ENCODE measurements around the gene RIBC1.
"Not testable (repeated sequence)": the region's sequence is repeated elsewhere in the genome, so short reads cannot be mapped to it uniquely, and the experiment has no call there.

Gene RIBC1

DNA sequence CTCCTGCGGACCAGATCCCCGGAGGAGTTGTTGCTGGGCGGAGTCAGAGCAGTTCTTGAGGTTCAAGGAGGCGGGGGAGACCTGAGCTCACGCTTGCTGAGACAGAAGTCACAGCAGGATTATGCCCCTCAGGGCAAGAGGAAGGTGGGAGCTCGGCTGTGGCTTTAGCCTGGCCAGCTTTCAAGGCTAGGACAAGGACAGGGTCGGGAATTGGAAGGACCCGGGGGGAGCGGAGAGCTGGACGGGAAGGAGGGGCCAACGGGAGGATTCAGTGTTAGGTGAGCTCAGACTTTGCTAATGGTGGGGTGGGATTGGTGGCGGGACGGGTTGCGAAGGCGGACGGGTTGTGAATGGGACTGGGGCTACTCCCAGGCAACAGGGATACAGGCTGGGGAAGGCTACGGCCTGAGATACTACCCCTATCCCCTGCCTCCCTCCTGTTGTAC is at the start of gene RIBC1:
Gene RIBC1 (plus strand): TSS at position 13 of the 446 bp plus-strand sequence. CDS start 3,404 bp downstream, outside the sequence.
- in situ Hi-C loops (cut with HindIII; ENCODE audit: low pct_ligation_motif_present, low pct_unique_long_range_greater_than_20kb, low sequenced_read_pairs) = no loop called here

GRCh38 chrX:53373307-53373706 is 49.4 kb upstream of the RIBC1 start:
- in situ Hi-C loops (cut with HindIII; ENCODE audit: low pct_ligation_motif_present, low pct_unique_long_range_greater_than_20kb, low sequenced_read_pairs) = no loop called here
- no peak for DNase-seq

More for the DNA sequence above, at the start of gene RIBC1:
- DNase-seq = no peak

DNA sequence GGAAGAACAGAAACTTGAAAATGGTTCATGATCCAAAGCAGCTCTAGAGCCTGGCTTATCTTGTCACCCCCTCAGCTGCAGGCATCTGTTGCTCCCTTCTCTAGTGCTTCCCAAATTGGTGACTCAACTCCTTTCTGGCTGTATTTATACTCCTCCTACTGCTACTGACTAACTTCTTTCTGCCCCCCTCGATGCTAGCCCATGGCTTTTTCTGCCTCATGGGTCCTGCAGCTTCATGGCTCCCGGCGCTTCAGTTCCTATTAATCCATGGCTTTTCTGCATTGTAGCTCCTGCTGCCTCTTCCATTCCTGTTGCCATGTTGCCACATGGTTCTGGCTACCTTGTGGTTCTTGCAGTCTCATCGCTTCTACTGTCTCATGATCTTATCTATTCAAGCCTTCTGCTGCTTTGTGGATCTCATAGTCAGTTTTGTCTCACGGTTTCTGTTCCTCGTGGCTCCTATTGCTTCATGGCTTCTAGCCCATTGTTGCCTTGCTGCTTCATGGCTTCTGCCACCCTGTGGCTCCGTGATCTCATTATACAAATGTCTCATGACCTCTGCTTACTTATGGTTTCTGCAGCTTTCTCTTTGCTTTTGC is 48.4 kb upstream of the RIBC1 start:
- DNase-seq = peak; percentile 1
- in situ Hi-C loops (cut with HindIII; ENCODE audit: low pct_ligation_motif_present, low pct_unique_long_range_greater_than_20kb, low sequenced_read_pairs) = no loop called here

DNA sequence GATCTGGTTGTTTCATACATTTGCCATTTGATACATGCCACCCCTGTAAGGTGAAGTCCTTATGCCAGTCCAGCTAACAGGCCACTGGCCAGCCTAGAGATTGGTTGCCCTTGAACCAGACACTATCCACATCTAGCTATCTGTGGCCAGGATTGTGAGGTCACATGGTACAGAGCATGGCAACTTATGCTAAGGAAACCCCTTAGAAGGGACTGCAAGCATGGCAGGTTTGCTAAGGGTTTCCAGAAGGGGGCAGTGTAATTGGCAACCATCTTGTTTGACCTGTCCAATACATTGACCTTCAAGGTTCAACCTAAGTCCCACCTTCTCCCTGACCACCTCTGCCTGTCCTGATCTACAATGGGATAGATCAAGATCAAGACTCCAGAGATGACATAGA is 47.8 kb upstream of the RIBC1 start:
- in situ Hi-C loops (cut with HindIII; ENCODE audit: low pct_ligation_motif_present, low pct_unique_long_range_greater_than_20kb, low sequenced_read_pairs) = no loop called here
- DNase-seq = no peak

DNA sequence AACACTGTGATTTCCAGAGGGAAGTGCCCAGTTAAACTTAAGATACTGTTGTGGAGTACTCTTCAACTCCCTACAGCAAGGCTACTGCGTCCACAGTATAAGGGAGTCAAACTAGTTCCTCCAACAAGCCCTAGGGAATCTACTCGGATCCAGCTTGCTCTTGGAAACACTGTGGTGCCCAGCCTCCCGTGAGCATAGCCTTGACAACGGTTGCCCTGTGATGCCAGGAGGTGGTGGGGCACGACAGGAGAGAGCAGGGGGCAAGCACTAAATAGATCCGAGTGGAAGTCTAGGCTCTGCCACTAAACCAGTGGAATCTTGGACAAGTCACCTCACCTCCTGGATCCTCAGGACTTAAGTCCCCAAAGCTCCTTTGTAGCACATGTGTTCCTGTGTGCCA is 45.8 kb upstream of the RIBC1 start:
- in situ Hi-C loops (cut with HindIII; ENCODE audit: low pct_ligation_motif_present, low pct_unique_long_range_greater_than_20kb, low sequenced_read_pairs) = no loop called here
- DNase-seq = no peak

- no peak for DNase-seq
- in situ Hi-C loops (cut with HindIII; ENCODE audit: low pct_ligation_motif_present, low pct_unique_long_range_greater_than_20kb, low sequenced_read_pairs) = no loop called here
These were observed 45.2 kb upstream of the RIBC1 start for GRCh38 chrX:53377464-53377863.

DNA sequence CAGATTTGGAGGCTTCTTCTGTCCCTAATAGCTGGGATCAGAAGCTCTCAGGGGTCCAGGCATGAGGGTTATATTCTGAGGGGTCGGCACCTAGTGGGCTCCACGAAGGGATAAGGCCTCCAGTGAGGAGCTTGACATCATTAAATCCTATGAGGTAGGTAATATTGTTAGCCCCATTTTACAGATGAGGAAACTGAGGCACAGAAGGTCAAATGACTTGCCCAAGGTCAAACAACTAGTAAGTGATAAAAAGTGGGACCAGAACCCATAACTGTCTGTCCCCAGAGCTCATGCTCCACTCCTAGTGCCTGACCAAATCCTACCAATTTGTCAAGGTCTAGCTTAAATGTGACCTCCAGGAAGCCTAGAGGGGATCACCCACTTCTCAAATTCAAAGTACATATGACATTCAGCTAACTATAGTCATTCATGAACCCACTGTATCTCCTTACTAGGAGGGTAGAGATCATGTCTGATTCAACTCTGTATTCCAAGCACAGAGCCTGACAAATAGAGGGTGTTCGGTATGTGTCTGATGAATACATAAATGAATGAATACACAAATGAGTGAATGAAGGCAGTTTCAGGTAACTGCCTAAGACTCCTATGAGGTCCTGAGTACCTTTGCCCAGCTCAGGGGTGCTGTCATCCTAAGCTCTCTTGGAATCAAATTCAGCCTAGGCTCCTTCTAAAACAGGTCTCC is 43.5 kb upstream of the RIBC1 start:
- no peak for DNase-seq
- in situ Hi-C loops (cut with HindIII; ENCODE audit: low pct_ligation_motif_present, low pct_unique_long_range_greater_than_20kb, low sequenced_read_pairs) = no loop called here

DNA sequence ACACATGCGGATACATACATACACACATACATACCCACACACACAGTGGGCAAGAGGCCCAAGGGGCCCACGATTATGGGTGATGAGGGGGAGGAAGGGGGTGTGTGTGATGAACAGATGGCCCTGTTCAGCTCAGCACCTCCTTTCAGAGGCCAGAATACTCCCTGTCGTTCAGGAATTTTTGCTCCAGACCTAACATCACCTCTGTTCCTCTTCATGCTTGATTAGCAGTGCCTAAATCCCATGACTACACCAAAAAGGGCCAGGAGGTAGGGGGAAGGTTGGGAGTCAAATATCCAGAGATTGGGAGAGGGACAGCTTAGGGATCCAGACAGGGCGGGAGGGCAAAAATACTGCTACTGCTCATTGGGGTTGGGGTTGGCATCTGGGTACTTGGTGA is 42.9 kb upstream of the RIBC1 start:
- DNase-seq = peak; percentile 18
- in situ Hi-C loops (cut with HindIII; ENCODE audit: low pct_ligation_motif_present, low pct_unique_long_range_greater_than_20kb, low sequenced_read_pairs) = no loop called here

GRCh38 chrX:53383376-53384076 is 39.1 kb upstream of the RIBC1 start:
- no peak for DNase-seq
- in situ Hi-C loops (cut with HindIII; ENCODE audit: low pct_ligation_motif_present, low pct_unique_long_range_greater_than_20kb, low sequenced_read_pairs) = no loop called here

- in situ Hi-C loops (cut with HindIII; ENCODE audit: low pct_ligation_motif_present, low pct_unique_long_range_greater_than_20kb, low sequenced_read_pairs) = no loop called here
- DNase-seq = no peak
These were observed 26.9 kb upstream of the RIBC1 start for GRCh38 chrX:53395605-53396298.

DNA sequence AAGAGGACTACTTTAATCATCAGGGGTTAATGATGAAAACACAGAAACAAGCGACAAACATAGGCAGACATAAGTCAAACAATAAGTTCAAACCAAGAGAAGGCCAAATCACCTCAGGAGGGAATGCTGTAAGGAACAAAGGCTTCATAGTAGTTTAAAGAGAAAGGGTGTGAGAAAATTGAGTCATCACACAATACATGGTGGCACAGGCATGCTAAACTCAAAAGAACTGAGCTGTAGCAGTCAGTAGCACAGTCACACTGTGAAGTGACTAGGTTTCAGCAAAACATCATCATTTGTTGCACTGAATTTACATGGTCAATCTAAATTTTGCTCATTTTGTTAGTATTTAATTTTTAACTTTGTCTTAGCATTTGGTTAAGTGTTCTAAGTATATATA is 24.5 kb upstream of the RIBC1 start:
- in situ Hi-C loops (cut with HindIII; ENCODE audit: low pct_ligation_motif_present, low pct_unique_long_range_greater_than_20kb, low sequenced_read_pairs) = no loop called here
- DNase-seq = no peak

DNA sequence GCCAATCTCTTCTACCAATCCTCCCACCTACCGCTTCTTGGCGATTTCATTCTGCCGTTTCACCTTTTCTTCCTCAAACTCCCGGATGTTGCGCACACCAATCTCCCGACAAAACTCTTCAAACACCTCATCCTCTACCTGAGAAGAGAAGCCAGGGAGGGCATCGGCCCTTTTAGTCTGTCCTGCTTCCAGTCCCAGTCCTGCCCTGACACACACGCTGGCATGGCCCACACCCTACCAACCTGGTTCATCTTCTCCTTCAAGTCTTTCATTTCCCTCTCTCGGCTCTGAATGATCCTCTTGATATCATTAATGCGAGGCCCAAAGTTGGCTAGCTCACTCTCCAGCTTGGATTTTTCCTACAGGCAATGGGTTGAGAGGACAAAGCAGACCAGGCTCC is 19.1 kb upstream of the RIBC1 start:
- in situ Hi-C loops (cut with HindIII; ENCODE audit: low pct_ligation_motif_present, low pct_unique_long_range_greater_than_20kb, low sequenced_read_pairs) = no loop called here

DNA sequence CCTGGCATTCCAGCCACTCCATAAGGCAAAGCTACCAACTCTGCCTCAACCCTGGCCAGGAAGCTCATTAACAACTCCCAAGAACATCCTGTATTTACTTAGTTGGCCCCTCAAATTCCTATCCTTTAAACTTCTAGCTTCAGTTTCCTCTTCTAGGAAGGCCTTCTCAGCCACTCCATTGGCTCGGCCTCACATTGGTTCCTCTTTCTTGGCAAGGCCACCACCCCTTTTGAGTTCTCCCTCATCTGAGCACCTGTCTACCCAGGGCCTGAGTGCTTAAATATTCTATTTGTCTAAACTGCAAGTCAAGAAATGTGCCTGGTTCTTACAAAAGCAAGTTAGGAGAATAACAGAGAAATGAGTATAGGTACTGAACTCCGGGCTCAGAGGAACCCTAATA is 10.2 kb upstream of the RIBC1 start:
- in situ Hi-C loops (cut with HindIII; ENCODE audit: low pct_ligation_motif_present, low pct_unique_long_range_greater_than_20kb, low sequenced_read_pairs) = no loop called here
- no peak for DNase-seq

More for the DNA sequence above, 19.1 kb upstream of the RIBC1 start:
- DNase-seq = no peak

- in situ Hi-C loops (cut with HindIII; ENCODE audit: low pct_ligation_motif_present, low pct_unique_long_range_greater_than_20kb, low sequenced_read_pairs); DNase-seq: not testable (repeated sequence)
These were observed 2.3 kb upstream of the RIBC1 start for GRCh38 chrX:53420351-53420750.

DNA sequence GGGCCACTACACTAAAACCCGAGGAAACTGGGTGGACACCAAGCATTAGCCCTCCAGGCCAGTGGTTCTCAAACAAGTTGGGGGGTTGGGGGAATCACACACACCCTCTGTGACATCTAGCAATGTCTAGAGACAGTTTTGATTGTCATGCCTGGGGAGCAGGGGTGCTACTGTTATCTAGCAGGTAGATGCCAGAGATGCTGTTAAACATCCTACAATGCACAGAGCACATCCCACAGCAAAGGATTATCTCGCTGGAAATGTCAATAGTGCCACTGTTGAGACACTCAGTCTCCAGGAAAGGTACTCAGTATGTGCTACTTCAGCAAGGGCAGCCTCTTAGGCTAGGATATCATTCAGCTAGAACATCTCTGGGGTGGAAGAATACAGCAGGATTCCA is 1.5 kb upstream of the RIBC1 start:
- in situ Hi-C loops (cut with HindIII; ENCODE audit: low pct_ligation_motif_present, low pct_unique_long_range_greater_than_20kb, low sequenced_read_pairs) = no loop called here
- DNase-seq = no peak

GRCh38 chrX:53421772-53422085 is 944 bp upstream of the RIBC1 start:
- in situ Hi-C loops (cut with HindIII; ENCODE audit: low pct_ligation_motif_present, low pct_unique_long_range_greater_than_20kb, low sequenced_read_pairs) = no loop called here

GRCh38 chrX:53422086-53422860 is 400 bp upstream of the RIBC1 start, which contains the start of gene SMC1A:
Gene SMC1A (minus strand): TSS chrX:53422654. CDS start chrX:53422600, 54 bp downstream.
- in situ Hi-C loops (cut with HindIII; ENCODE audit: low pct_ligation_motif_present, low pct_unique_long_range_greater_than_20kb, low sequenced_read_pairs) = no loop called here
- peak; percentile 91 for DNase-seq

More at GRCh38 chrX:53421772-53422085, 944 bp upstream of the RIBC1 start:
- peak; percentile 31 for DNase-seq

DNA sequence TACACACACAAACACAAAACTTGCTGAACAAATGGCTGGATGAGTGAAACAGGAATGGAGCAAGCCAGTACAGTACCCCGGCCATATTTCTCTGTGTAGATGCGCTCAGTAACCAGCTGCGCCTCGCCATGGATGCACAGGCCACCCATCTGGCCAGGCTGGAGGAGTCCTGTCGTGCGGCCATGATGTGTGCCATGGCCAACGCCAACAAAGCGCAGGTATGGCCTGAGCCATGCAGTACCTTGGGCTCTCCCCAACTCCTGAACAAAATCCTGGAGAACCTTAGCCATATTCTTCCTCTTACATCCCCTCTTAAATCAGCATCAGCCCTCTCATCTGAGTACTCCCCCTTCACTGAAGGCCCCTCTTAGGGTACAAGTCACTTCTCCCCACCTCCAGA is 7.1 kb downstream of the RIBC1 start:
- in situ Hi-C loops (cut with HindIII; ENCODE audit: low pct_ligation_motif_present, low pct_unique_long_range_greater_than_20kb, low sequenced_read_pairs) = no loop called here
- DNase-seq = no peak
